H9 (cell line): Measurements from ENCODE around the gene C20orf144. TPM values are rescaled to one million over a fixed set of nuclear protein-coding genes. Genes with fewer than 3 reads are reported as not detected.

Experiments used
- DNase-seq: peaks from one replicate; pipeline ENCODE4 v3.0.0-alpha.2; 2017
- H2AFZ ChIP-seq: one replicate; pipeline ENCODE4 v1.6.1; 2013; ENCODE audit warnings: mild to moderate bottlenecking, low read length, control low read depth, moderate library complexity
- H2AK5ac ChIP-seq: 2 replicates; pipeline ENCODE4 v1.6.1; 2013; ENCODE audit warnings: low read length, control low read depth, mixed read lengths; ENCODE audit not compliant: insufficient read length
- H2BK120ac ChIP-seq: one replicate; pipeline ENCODE4 v1.6.1; 2013; ENCODE audit warnings: low read depth, mild to moderate bottlenecking, low read length, control low read depth, inconsistent platforms; ENCODE audit not compliant: poor library complexity, severe bottlenecking
- H2BK12ac ChIP-seq: 2 replicates; pipeline ENCODE4 v1.6.1; 2013; ENCODE audit warnings: low read length, control low read depth, mixed read lengths, low read depth; ENCODE audit not compliant: insufficient read length
- H2BK15ac ChIP-seq: 2 replicates; pipeline ENCODE4 v1.6.1; 2013; ENCODE audit warnings: low read depth, low read length, control low read depth
- H2BK20ac ChIP-seq: one replicate; pipeline ENCODE4 v1.6.1; 2013; ENCODE audit warnings: low read depth, mild to moderate bottlenecking, low read length, control low read depth, inconsistent platforms; ENCODE audit not compliant: poor library complexity, severe bottlenecking
- H2BK5ac ChIP-seq: 2 replicates; pipeline ENCODE4 v1.6.1; 2013; ENCODE audit warnings: low read length, control low read depth, mixed read lengths; ENCODE audit not compliant: insufficient read length
- H3K14ac ChIP-seq: 2 replicates; pipeline ENCODE4 v1.6.1; 2013; ENCODE audit warnings: low read length, control low read depth; ENCODE audit not compliant: insufficient read depth
- H3K18ac ChIP-seq: 2 replicates; pipeline ENCODE4 v1.6.1; 2013; ENCODE audit warnings: low read depth, mild to moderate bottlenecking, mixed read lengths, low read length, control low read depth; ENCODE audit not compliant: insufficient read length
- H3K23ac ChIP-seq: 2 replicates; pipeline ENCODE4 v1.6.1; 2013; ENCODE audit warnings: low read length, control low read depth, mixed read lengths, low read depth; ENCODE audit not compliant: insufficient read length
- H3K23me2 ChIP-seq: 2 replicates; pipeline ENCODE4 v1.6.1; 2013; ENCODE audit warnings: low read depth, mild to moderate bottlenecking, mixed read lengths, low read length, control low read depth; ENCODE audit not compliant: insufficient read length, poor library complexity, severe bottlenecking
- H3K27ac ChIP-seq: 2 replicates; pipeline ENCODE4 v1.5.1; 2013; ENCODE audit warnings: low read length, control low read depth, mixed read lengths, low read depth; ENCODE audit not compliant: insufficient read length
- H3K27me3 ChIP-seq: 2 replicates; pipeline ENCODE4 v1.6.1; 2013; ENCODE audit warnings: low read length, control low read depth, inconsistent platforms; ENCODE audit not compliant: insufficient read depth
- H3K4ac ChIP-seq: 2 replicates; pipeline ENCODE4 v1.6.1; 2013; ENCODE audit warnings: low read depth, mild to moderate bottlenecking, control low read depth, inconsistent platforms, low read length, moderate library complexity
- H3K4me1 ChIP-seq: 2 replicates; pipeline ENCODE4 v1.6.1; 2013; ENCODE audit warnings: low read length, control low read depth, inconsistent platforms; ENCODE audit not compliant: insufficient read depth
- H3K4me2 ChIP-seq: 2 replicates; pipeline ENCODE4 v1.6.1; 2013; ENCODE audit warnings: low read length, control low read depth, mixed read lengths; ENCODE audit not compliant: insufficient read length, insufficient read depth
- H3K56ac ChIP-seq: 2 replicates; pipeline ENCODE4 v1.6.1; 2013; ENCODE audit warnings: low read depth, mild to moderate bottlenecking, mixed read lengths, low read length, control low read depth; ENCODE audit not compliant: insufficient read length
- H3K79me1 ChIP-seq: 2 replicates; pipeline ENCODE4 v1.6.1; 2013; ENCODE audit warnings: low read depth, mild to moderate bottlenecking, moderate library complexity, low read length, control low read depth, inconsistent platforms; ENCODE audit not compliant: insufficient read depth, poor library complexity, severe bottlenecking
- H3K79me2 ChIP-seq: 2 replicates; pipeline ENCODE4 v1.6.1; 2013; ENCODE audit warnings: low read length, control low read depth, inconsistent platforms; ENCODE audit not compliant: insufficient read depth
- H3K9ac ChIP-seq: 2 replicates; pipeline ENCODE4 v1.6.1; 2013; ENCODE audit warnings: low read length, control low read depth, mixed read lengths; ENCODE audit not compliant: insufficient read length; ENCODE audit errors: extremely low read depth
- H3K9me3 ChIP-seq: one replicate; pipeline ENCODE4 v1.6.1; 2013; ENCODE audit warnings: low read depth, low read length, inconsistent platforms; ENCODE audit not compliant: control insufficient read depth
- H3T11ph ChIP-seq: one replicate; pipeline ENCODE4 v1.6.1; 2013; ENCODE audit warnings: mild to moderate bottlenecking, low read length, control low read depth, inconsistent platforms
- H4K20me1 ChIP-seq: one replicate; pipeline ENCODE4 v1.6.1; 2013; ENCODE audit not compliant: control insufficient read depth, insufficient read length, insufficient read depth
- H4K5ac ChIP-seq: 2 replicates; pipeline ENCODE4 v1.6.1; 2013; ENCODE audit warnings: low read depth, mild to moderate bottlenecking, mixed read lengths, low read length, control low read depth; ENCODE audit not compliant: insufficient read length
- H4K8ac ChIP-seq: replicated peaks from 2 replicates; pipeline ENCODE4 v1.6.1; 2013; ENCODE audit warnings: low read length, control low read depth, mixed read lengths, low read depth; ENCODE audit not compliant: insufficient read length
- H4K91ac ChIP-seq: 2 replicates; pipeline ENCODE4 v1.6.1; 2013; ENCODE audit warnings: low read depth, mild to moderate bottlenecking, moderate library complexity, mixed read lengths, low read length, control low read depth; ENCODE audit not compliant: insufficient read length
- H3K27ac Mint-ChIP-seq, 3 experiments: 2 replicates in 2 of 3; 3 replicates in 1 of 3; pipeline ENCODE4 v1.8.0; 2020 to 2021; ENCODE audit warnings: mixed read lengths in 3 of 3, mild to moderate bottlenecking in 1 of 3, moderate library complexity in 1 of 3
- H3K27me3 Mint-ChIP-seq: 2 replicates; pipeline ENCODE4 v1.8.0; 2021; ENCODE audit warnings: low read depth, mild to moderate bottlenecking, moderate library complexity, mixed read lengths
- H3K36me3 Mint-ChIP-seq, 3 experiments: 2 replicates in 2 of 3; 3 replicates in 1 of 3; pipeline ENCODE4 v1.8.0; 2020 to 2021; ENCODE audit warnings: low read depth in 3 of 3, mixed read lengths in 3 of 3; ENCODE audit not compliant: insufficient read depth in 1 of 3
- H3K4me1 Mint-ChIP-seq, 2 experiments: 2 replicates each; pipeline ENCODE4 v1.8.0; 2020; ENCODE audit warnings: mixed read lengths in 2 of 2
- H3K4me3 Mint-ChIP-seq, 2 experiments: 2 replicates in 1 of 2; 3 replicates in 1 of 2; pipeline ENCODE4 v1.8.0; 2020 to 2021; ENCODE audit warnings: mild to moderate bottlenecking in 2 of 2, mixed read lengths in 2 of 2, moderate library complexity in 1 of 2
- H3K9me3 Mint-ChIP-seq, 2 experiments: 2 replicates in 1 of 2; 3 replicates in 1 of 2; pipeline ENCODE4 v1.8.0; 2020; ENCODE audit warnings: mild to moderate bottlenecking in 2 of 2, mixed read lengths in 2 of 2, moderate library complexity in 1 of 2
- CTCF ChIP-seq: fragments of 200-600 bp; sonication (generic); conservative IDR thresholded peaks from 3 replicates; pipeline ENCODE4 v1.8.0; 2021; ENCODE audit warnings: antibody characterized with exemption, mild to moderate bottlenecking
- WGBS: extraction: QIAGEN DNeasy Blood & Tissue Kit; methylation state at CpG from one replicate; pipeline ENCODE4 v1.1.7; 2013; ENCODE audit warnings: missing lambda C conversion rate, low lambda C conversion rate, mixed read lengths; ENCODE audit not compliant: insufficient read length; ENCODE audit errors: extremely low coverage; 5-methylcytosine and 5-hydroxymethylcytosine counted together
- total RNA-seq: library from RNA; stranded (reverse); gene quantifications from 2 replicates; pipeline ENCODE4 v1.2.1, GENCODE V29; 2021

Gene C20orf144
- total RNA-seq, 1 experiment from 2014 or later = 0.26 TPM

- Histone ChIP-seq H3K14ac (no peak overlapping the region), H2BK120ac (no peak overlapping the region), H3K18ac (no peak overlapping the region), H3K4me1 (no peaks in the 10 kb centered on the region), H3K79me1 (no peaks in the 10 kb centered on the region), H3K4ac (no peak overlapping the region), H3K23me2 (no peaks in the 10 kb centered on the region), H2BK12ac (no peak overlapping the region), H4K8ac (no peak overlapping the region), H2BK5ac (no peak overlapping the region), H2BK15ac (no peak overlapping the region), H2AK5ac (no peak overlapping the region), H3K9ac (no peak overlapping the region), H3T11ph (no peak overlapping the region), H3K9me3 (no peaks in the 10 kb centered on the region), H4K5ac (no peak overlapping the region), H3K56ac (no peak overlapping the region), H3K4me2 (no peak overlapping the region), H3K79me2 (no peaks in the 10 kb centered on the region), H4K20me1 (no peaks in the 10 kb centered on the region), H2BK20ac (no peak overlapping the region), H3K27ac (no peak overlapping the region), H2AFZ (no peak overlapping the region), H3K27me3 (no peaks in the 10 kb centered on the region), H4K91ac (no peak overlapping the region), H3K23ac (no peak overlapping the region)
- no peak for TF ChIP-seq CTCF
- no peaks in the 10 kb centered on the region; the same call in 1 of the 2 replicates for H3K27me3 Mint-ChIP-seq
- peaks cover 9 to 10% of the 10 kb centered on the region in 2 experiments for H3K4me1 Mint-ChIP-seq
- H3K4me3 Mint-ChIP-seq = no peak overlapping the region
- no peak for DNase-seq
- no peak overlapping the region for H3K27ac Mint-ChIP-seq
- no CpG with 5 or more reads among the region's 2 CpGs for WGBS
- H3K9me3 Mint-ChIP-seq = no peaks in the 10 kb centered on the region
- peaks cover 15 to 48% (median 29%) of the 10 kb centered on the region in 3 experiments; a peak in 6 of 7 replicates for H3K36me3 Mint-ChIP-seq
Measured at GRCh38 chr20:33645396-33645795, 16.7 kb upstream of the C20orf144 start.
